Heart left ventricle (tissue), 16 donors: ENCODE measurements around the gene SLC5A2. TPM values are rescaled to one million over a fixed set of nuclear protein-coding genes. Genes with fewer than 3 reads are reported as not detected.

Source experiments
- ATAC-seq, 4 donors: fragments of 200-7000 bp; cut with Tn5 transposase; one replicate each; pipeline ENCODE4 v1.9.1; 2020 to 2022; ENCODE audit warnings: moderate library complexity in 4 of 4, mild to moderate bottlenecking in 3 of 4, moderate number of reproducible peaks in 1 of 4
- DNase-seq, 5 donors: peaks; one replicate each; pipeline ENCODE4 v3.0.0-alpha.2; 2020
- H3K27ac ChIP-seq, 12 donors: fragments of 200-600 bp; sonication (generic) in 4 of 12; one replicate each; pipeline versions ENCODE4 v1.5.0 to v1.8.0; 2016 to 2022; ENCODE audit warnings: mild to moderate bottlenecking in 2 of 12
- H3K27me3 ChIP-seq, 9 donors: fragments of 200-600 bp; sonication (generic) in 2 of 9; one replicate each; pipeline versions ENCODE4 v1.5.1 to v1.8.0; 2016 to 2022; ENCODE audit warnings: mild to moderate bottlenecking in 3 of 9
- H3K36me3 ChIP-seq, 9 donors: fragments of 200-600 bp; sonication (generic) in 2 of 9; one replicate each; pipeline versions ENCODE4 v1.5.0 to v1.8.0; 2018 to 2022; ENCODE audit warnings: mild to moderate bottlenecking in 2 of 9
- H3K4me1 ChIP-seq, 12 donors: fragments of 200-600 bp; sonication (generic) in 4 of 12; one replicate each; pipeline versions ENCODE4 v1.5.0 to v1.8.0; 2016 to 2022; ENCODE audit warnings: mild to moderate bottlenecking in 3 of 12
- H3K4me3 ChIP-seq, 12 donors: fragments of 200-600 bp; sonication (generic) in 4 of 12; one replicate each; pipeline versions ENCODE4 v1.5.0 to v1.8.0; 2017 to 2022; ENCODE audit warnings: mild to moderate bottlenecking in 9 of 12, moderate library complexity in 4 of 12
- H3K9me3 ChIP-seq, 12 donors: fragments of 200-600 bp; sonication (generic) in 4 of 12; one replicate each; pipeline versions ENCODE4 v1.5.0 to v1.8.0; 2016 to 2022; ENCODE audit warnings: mild to moderate bottlenecking in 1 of 12
- CTCF ChIP-seq, 12 donors: fragments of 200-600 bp; sonication (generic) in 4 of 12; IDR thresholded peaks; one replicate each; pipeline versions ENCODE4 v1.5.0 to v1.8.0; 2018 to 2022; ENCODE audit warnings: antibody characterized with exemption in 12 of 12, mild to moderate bottlenecking in 5 of 12
- POLR2A ChIP-seq, 2 donors: fragments of 450-650 bp; IDR thresholded peaks; one replicate each; pipeline ENCODE4 v1.6.1; 2017; ENCODE audit warnings: antibody characterized with exemption in 2 of 2, mild to moderate bottlenecking in 2 of 2, moderate library complexity in 2 of 2
- WGBS, 4 donors: extraction: QIAGEN DNeasy Blood & Tissue Kit in 2 of 4; methylation state at CpG; one replicate each; pipeline versions ENCODE4 v1.1.5 to v1.1.7; 2013 to 2018; 5-methylcytosine and 5-hydroxymethylcytosine counted together
- intact Hi-C, 10 donors: fragments of 100-400 bp; cut with DNase I; formaldehyde crosslinking; loops; one replicate each; pipeline versions ENCODE4 v1.11.1 to v1.14.2; 2022
- polyA plus RNA-seq, 2 donors: library from polyadenylated mRNA; stranded (reverse); fragments of 200-250 nt; gene quantifications; one replicate each; pipeline ENCODE4 v1.2.3, GENCODE V29; 2013
- total RNA-seq, 9 donors: library from RNA; depleted of rRNA in 2 of 9; stranded (reverse); fragments of >200 nt in 2 of 9; fragmentation: NEBNext Ultra II Directional in 3 of 9; extraction: Animal tissue kit (Norgen Biotek cat#: 25700) in 3 of 9; gene quantifications; one replicate each; pipeline versions ENCODE4 v1.1.0 to v1.2.4, GENCODE V29; 2016 to 2023
- donor health status: ischemic (EF 13 %, LVEDD 7.1; RV severe dilation, severe dysfunction).
- donor health status: healthy with polysubstance abuse.
- donor health status: DM: no; HTN: yes; CAD: no.
- donor health status: DM: no; HTN: no; CAD: no.
- donor health status: ischemic (EF 25% LVEDD 6.9; RV normal size, moderate dysfunction).
- donor health status: ischemic (EF 25% LVEDD 5.7; RV mildly dilated, moderate dysfunction).
- donor health status: healthy.
- donor health status: DM: yes; HTN: yes; CAD: no.
- donor health status: ischemic (EF 35%, LVEDD 5.7; RV mildly dilated, moderate dysfunction).
- donor health status: nonischemic (EF 11% LVEDD 7.7; RV severe dilation, severe dysfunction).
- donor health status: DM: yes; HTN: yes; CAD: no.
- donor health status: PGD.
- donor health status: ischemic (EF 29% LVEDD 5.4; RV normal size, mild dysfunction).
- donor health status: nonischemic (EF 23%, LVEDD 6.1; RV moderate dilation, normal function).

The SLC5A2 gene
- total and polyA plus RNA-seq, 11 donors, result 0.08 to 0.76 TPM; not detected in 9

DNA sequence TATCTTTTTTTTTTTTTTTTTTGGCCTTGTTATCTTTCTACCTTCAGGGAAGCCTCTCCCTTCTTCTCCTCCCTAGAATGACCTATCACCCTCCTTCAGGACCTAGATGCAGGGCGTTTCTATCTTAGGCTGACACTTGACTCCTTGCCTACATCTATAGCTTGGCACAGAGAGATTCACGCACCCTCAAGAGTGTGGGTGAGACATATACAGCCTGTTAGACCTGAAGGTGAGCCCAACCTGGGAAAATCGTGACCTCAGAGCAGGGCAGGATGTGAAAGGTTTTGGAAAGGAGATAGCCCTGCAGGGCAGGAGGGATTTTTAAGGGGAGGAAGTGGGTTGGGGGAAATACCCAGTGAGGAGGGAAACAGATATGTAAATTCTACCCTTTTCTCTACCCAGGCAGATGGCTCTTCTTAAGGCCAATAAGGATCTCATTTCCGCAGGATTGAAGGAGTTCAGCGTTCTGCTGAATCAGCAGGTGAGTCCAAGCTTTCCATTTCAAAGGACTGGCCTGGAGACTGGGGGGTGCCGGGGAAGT, 44.9 kb downstream of the SLC5A2 start, which contains the start of gene AHSP:
AHSP (plus strand) TSS at position 167 of the 541 bp plus-strand sequence; CDS start at position 407, 240 bp downstream.
- intact Hi-C loops, result no loop called here
- TF ChIP-seq POLR2A (IDR thresholded peaks at IDR 0.05), result no peak
- TF ChIP-seq CTCF (IDR thresholded peaks at IDR 0.05), result no peak
- ATAC-seq (no peak), DNase-seq (no peak)
- Histone ChIP-seq H3K27me3 (peaks cover 0 to 52% (median 3%) of the 10 kb centered on the region in 9 donors), H3K9me3 (no peaks in the 10 kb centered on the region), H3K4me1 (peaks cover 0 to 15% (median 0%) of the 10 kb centered on the region in 12 donors), H3K27ac (no peak within 1 kb of the TSS), H3K36me3 (no peaks in the 10 kb centered on the region), H3K4me3 (peak within 1 kb of the TSS in 6 of 12 donors; percentile 28 to 59 (median 46))
- WGBS, 4 donors, result 57 to 67% (median 60%) methylated on average over 6 of the region's 6 CpGs

GRCh38 chr16:31528523-31529107, 45.7 kb downstream of the SLC5A2 start:
- Histone ChIP-seq H3K9me3 (no peaks in the 10 kb centered on the region), H3K27me3 (peaks cover 0 to 56% (median 3%) of the 10 kb centered on the region in 9 donors), H3K4me3 (peak overlapping the region in 8 of 12 donors; percentile 28 to 59 (median 46)), H3K36me3 (no peaks in the 10 kb centered on the region), H3K4me1 (peaks cover 0 to 15% (median 0%) of the 10 kb centered on the region in 12 donors), H3K27ac (no peak overlapping the region)
- DNase-seq, result no peak
- 30 to 45% (median 38%) methylated on average over 11 of the region's 11 CpGs for WGBS, 4 donors
- no peak for TF ChIP-seq CTCF (IDR thresholded peaks at IDR 0.05)
- TF ChIP-seq POLR2A (IDR thresholded peaks at IDR 0.05), result no peak
- intact Hi-C loops, result no loop called here
- no peak for ATAC-seq

GRCh38 chr16:31529108-31529936, 46.4 kb downstream of the SLC5A2 start:
- H3K4me1 ChIP-seq, result peaks cover 0 to 15% (median 0%) of the 10 kb centered on the region in 12 donors
- no peak for DNase-seq
- H3K27me3 ChIP-seq, result peaks cover 0 to 59% (median 3%) of the 10 kb centered on the region in 9 donors
- H3K36me3 ChIP-seq, result no peaks in the 10 kb centered on the region
- H3K4me3 ChIP-seq, result peak overlapping the region in 11 of 12 donors; percentile 18 to 59 (median 43)
- WGBS, 4 donors, result 2 to 3% (median 2%) methylated on average over 30 to 52 of the region's 52 CpGs
- TF ChIP-seq CTCF (IDR thresholded peaks at IDR 0.05) (no peak), POLR2A (IDR thresholded peaks at IDR 0.05) (no peak)
- H3K9me3 ChIP-seq, result no peaks in the 10 kb centered on the region
- peak in 1 of 4 donors; percentile 22 for ATAC-seq
- H3K27ac ChIP-seq, result no peak overlapping the region
- intact Hi-C loops, result no loop called here

DNA sequence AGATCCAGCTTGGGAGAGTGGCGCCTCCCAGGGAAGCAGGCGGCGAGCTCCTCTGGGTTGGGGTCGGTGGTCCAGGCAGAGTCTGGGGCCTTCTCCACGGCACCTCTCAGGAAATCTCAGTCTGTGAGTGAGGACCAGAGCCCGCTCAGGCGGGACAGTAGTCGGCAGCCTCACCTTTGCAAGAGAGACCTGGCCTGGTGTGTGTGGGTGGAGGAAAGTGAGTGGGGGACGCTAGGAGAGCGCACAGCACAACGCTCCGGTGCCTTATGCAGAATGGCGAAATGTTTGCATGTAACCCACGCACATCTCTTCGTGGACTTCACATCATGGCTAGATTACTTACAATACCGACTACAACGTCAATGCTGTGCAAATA, 47.0 kb downstream of the SLC5A2 start:
- H3K4me3 ChIP-seq, result peak overlapping the region in 10 of 12 donors; percentile 28 to 59 (median 44)
- peaks cover 0 to 59% (median 3%) of the 10 kb centered on the region in 9 donors for H3K27me3 ChIP-seq
- H3K4me1 ChIP-seq, result peaks cover 0 to 15% (median 0%) of the 10 kb centered on the region in 12 donors
- intact Hi-C loops, result no loop called here
- no peak for ATAC-seq
- no peaks in the 10 kb centered on the region for H3K36me3 ChIP-seq
- no peak for TF ChIP-seq POLR2A (IDR thresholded peaks at IDR 0.05)
- no peak for TF ChIP-seq CTCF (IDR thresholded peaks at IDR 0.05)
- no peaks in the 10 kb centered on the region for H3K9me3 ChIP-seq
- no peak overlapping the region for H3K27ac ChIP-seq
- no peak for DNase-seq
- WGBS, 4 donors, result 30 to 37% (median 32%) methylated on average over 14 to 17 of the region's 17 CpGs
